Esophagus muscularis mucosa (tissue), 4 donors: Measurements from ENCODE around the gene MTG1. TPM values are rescaled to one million over a fixed set of nuclear protein-coding genes. Genes with fewer than 3 reads are reported as not detected.

Experiments used
- DNase-seq: peaks from one replicate; pipeline ENCODE4 v3.0.0-alpha.2; 2017; ENCODE audit errors: extremely low spot score
- H3K27ac ChIP-seq, 4 donors: fragments of 200-600 bp; sonication (generic); replicated peaks in 1 of 4; 1 replicate in 3 of 4; 2 replicates in 1 of 4; pipeline ENCODE4 v1.5.1; 2016 to 2019; ENCODE audit warnings: mild to moderate bottlenecking in 1 of 4
- H3K27me3 ChIP-seq, 4 donors: fragments of 200-600 bp; sonication (generic); one replicate each; pipeline versions ENCODE4 v1.5.1 to v1.6.0; 2016 to 2019
- H3K36me3 ChIP-seq, 4 donors: fragments of 200-600 bp; sonication (generic); one replicate each; pipeline ENCODE4 v1.5.1; 2016 to 2019
- H3K4me1 ChIP-seq, 4 donors: fragments of 200-600 bp; sonication (generic); one replicate each; pipeline ENCODE4 v1.5.1; 2016 to 2019
- H3K4me3 ChIP-seq, 4 donors: fragments of 200-600 bp; sonication (generic); 1 replicate in 2 of 4; 2 replicates in 2 of 4; pipeline ENCODE4 v1.5.1; 2016 to 2019; ENCODE audit warnings: mild to moderate bottlenecking in 4 of 4, moderate library complexity in 1 of 4
- H3K9me3 ChIP-seq, 4 donors: fragments of 200-600 bp; sonication (generic); 1 replicate in 3 of 4; 2 replicates in 1 of 4; pipeline ENCODE4 v1.5.1; 2016 to 2019
- EP300 ChIP-seq: sonication (generic); formaldehyde crosslinking; IDR thresholded peaks from one replicate; pipeline ENCODE4 v1.6.1; 2017; ENCODE audit warnings: antibody characterized with exemption
- POLR2A ChIP-seq: fragments of 450-650 bp; IDR thresholded peaks from one replicate; pipeline ENCODE4 v1.6.1; 2017; ENCODE audit warnings: antibody characterized with exemption, moderate library complexity, mild to moderate bottlenecking, low read depth
- POLR2AphosphoS5 ChIP-seq, 2 donors: sonication (generic); formaldehyde crosslinking; IDR thresholded peaks; one replicate each; pipeline ENCODE4 v1.6.1; 2017; ENCODE audit warnings: antibody characterized with exemption in 2 of 2
- WGBS: methylation state at CpG from one replicate; pipeline ENCODE4 v1.1.5; 2018; 5-methylcytosine and 5-hydroxymethylcytosine counted together
- intact Hi-C: fragments of 100-400 bp; cut with DNase I; formaldehyde crosslinking; loops from one replicate; pipeline ENCODE4 v1.15.1; 2023
- total RNA-seq, 4 donors: library from RNA; depleted of rRNA; stranded (reverse); fragments of >200 nt; gene quantifications; one replicate each; pipeline versions ENCODE4 v1.1.0 to v1.2.1, GENCODE V29; 2016
- TF ChIP-seq, protein P1 (sequence below), 3 experiments: fragments of 200-600 bp in 2 of 3; fragments of 450-650 bp in 1 of 3; sonication (generic) in 2 of 3; IDR thresholded peaks; one replicate each; pipeline ENCODE4 v1.5.1; 2017 to 2019; ENCODE audit warnings: antibody characterized with exemption in 3 of 3, mild to moderate bottlenecking in 2 of 3, moderate library complexity in 1 of 3

MTG1 gene
- total RNA-seq, 4 donors from 2014 or later, result 12.6 to 23.6 (median 15.9) TPM

DNA sequence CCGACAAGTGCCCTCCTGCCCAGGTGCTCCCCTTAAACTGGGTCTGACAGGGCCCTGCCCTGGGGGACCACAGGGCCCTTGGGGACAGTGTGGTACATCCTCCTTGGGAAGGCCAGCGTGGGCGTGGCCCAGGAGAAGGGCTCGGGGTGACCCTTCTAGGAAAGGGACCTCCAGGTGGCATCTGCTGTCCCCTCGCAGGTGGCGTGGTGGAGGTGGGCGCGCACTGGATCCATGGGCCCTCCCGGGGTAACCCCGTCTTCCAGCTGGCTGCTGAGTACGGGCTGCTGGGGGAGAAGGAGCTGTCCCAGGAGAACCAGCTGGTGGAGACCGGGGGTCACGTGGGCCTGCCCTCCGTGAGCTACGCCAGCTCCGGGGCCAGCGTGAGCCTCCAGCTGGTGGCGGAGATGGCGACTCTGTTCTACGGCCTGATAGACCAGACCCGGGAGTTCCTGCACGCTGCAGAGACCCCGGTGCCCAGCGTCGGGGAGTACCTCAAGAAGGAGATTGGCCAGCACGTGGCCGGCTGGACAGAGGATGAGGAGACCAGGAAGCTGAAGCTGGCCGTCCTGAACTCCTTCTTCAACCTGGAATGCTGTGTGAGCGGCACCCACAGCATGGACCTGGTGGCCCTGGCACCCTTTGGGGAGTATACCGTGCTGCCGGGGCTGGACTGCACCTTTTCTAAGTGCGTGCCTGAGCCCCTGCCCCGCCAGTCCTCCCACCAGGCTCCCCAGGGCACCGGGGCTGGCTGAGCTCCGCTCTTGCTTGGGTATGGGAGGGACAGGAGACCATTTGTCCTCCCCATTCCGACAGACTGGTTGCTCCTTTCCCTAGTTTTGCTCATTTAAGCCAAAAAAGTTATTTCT lies 13.9 kb upstream of the MTG1 start:
- intact Hi-C loops, result loop anchor here (5.0 kb wide), 1 partner anchor 68 kb away; no protein-coding TSS in a partner anchor
- WGBS, result 96% methylated on average over 16 of the region's 36 CpGs
- peaks cover 0 to 34% (median 17%) of the 10 kb centered on the region in 4 donors for H3K36me3 ChIP-seq
- DNase-seq, result no peak
- TF ChIP-seq, protein P1, sequence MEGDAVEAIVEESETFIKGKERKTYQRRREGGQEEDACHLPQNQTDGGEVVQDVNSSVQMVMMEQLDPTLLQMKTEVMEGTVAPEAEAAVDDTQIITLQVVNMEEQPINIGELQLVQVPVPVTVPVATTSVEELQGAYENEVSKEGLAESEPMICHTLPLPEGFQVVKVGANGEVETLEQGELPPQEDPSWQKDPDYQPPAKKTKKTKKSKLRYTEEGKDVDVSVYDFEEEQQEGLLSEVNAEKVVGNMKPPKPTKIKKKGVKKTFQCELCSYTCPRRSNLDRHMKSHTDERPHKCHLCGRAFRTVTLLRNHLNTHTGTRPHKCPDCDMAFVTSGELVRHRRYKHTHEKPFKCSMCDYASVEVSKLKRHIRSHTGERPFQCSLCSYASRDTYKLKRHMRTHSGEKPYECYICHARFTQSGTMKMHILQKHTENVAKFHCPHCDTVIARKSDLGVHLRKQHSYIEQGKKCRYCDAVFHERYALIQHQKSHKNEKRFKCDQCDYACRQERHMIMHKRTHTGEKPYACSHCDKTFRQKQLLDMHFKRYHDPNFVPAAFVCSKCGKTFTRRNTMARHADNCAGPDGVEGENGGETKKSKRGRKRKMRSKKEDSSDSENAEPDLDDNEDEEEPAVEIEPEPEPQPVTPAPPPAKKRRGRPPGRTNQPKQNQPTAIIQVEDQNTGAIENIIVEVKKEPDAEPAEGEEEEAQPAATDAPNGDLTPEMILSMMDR (IDR thresholded peaks at IDR 0.05), result no peak
- TF ChIP-seq POLR2AphosphoS5 (IDR thresholded peaks at IDR 0.05), result no peak
- no peak for TF ChIP-seq EP300
- no peak for TF ChIP-seq POLR2A
- no peaks in the 10 kb centered on the region for H3K9me3 ChIP-seq
- H3K4me1 ChIP-seq, result peaks cover 11 to 34% (median 26%) of the 10 kb centered on the region in 4 donors
- H3K27ac ChIP-seq, result peak overlapping the region; percentile 78 to 89 (median 82)
- no peaks in the 10 kb centered on the region for H3K27me3 ChIP-seq
- peak overlapping the region; percentile 74 to 93 (median 87) for H3K4me3 ChIP-seq

DNA sequence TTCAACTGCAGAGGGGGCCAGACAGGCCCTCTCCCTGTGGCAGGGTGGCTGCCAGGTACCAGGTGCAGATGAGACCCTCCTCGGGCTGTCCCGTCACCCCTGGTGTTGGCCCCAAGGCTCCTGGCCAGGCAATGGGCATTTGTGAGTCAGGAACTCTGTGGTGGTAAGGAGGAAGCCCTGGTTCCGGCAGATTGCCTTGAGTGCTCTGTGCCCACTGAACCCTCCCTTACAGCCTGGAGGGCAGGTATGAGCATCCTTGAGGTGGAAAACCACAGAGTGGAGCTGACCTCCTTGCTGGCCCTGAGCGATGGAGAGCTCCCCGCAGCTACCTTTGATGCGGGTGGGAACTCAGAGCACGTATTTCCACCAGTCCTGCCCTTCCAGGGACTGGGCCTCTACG lies 12.9 kb upstream of the MTG1 start:
- no peaks in the 10 kb centered on the region for H3K9me3 ChIP-seq
- H3K27me3 ChIP-seq, result no peaks in the 10 kb centered on the region
- no peak overlapping the region for H3K27ac ChIP-seq
- DNase-seq, result no peak
- peaks cover 11 to 34% (median 26%) of the 10 kb centered on the region in 4 donors for H3K4me1 ChIP-seq
- intact Hi-C loops, result no loop called here
- H3K36me3 ChIP-seq, result peaks cover 0 to 39% (median 21%) of the 10 kb centered on the region in 4 donors
- TF ChIP-seq POLR2AphosphoS5 (IDR thresholded peaks at IDR 0.05) (no peak), POLR2A (no peak), EP300 (no peak)
- TF ChIP-seq, protein P1 (IDR thresholded peaks at IDR 0.05), result no peak
- WGBS, result 90% methylated on average over 4 of the region's 8 CpGs
- H3K4me3 ChIP-seq, result no peak overlapping the region

DNA sequence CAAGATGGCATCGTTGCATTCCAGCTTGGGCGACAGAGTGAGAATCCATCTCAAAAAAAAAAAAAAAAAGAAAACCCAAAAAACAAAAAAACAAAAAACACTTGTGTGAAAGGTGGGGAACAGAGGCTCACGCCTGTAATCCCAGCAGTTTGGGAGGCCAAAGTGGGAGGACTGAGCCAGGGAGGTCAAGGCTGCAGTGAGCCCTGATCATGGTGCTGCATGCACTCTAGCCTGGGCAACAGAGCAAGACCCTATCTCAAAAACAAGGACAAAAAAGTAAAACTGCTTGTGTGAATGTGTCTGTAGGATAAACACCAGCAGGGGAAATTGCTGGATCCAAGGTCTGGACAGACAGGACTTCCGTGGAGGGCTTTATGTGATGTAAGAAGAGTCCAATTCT lies 10.4 kb upstream of the MTG1 start:
- no peak overlapping the region for H3K4me3 ChIP-seq
- H3K4me1 ChIP-seq, result peaks cover 7 to 21% (median 15%) of the 10 kb centered on the region in 4 donors
- no peak overlapping the region for H3K27ac ChIP-seq
- no peak for DNase-seq
- intact Hi-C loops, result no loop called here
- no peaks in the 10 kb centered on the region for H3K9me3 ChIP-seq
- 96% methylated on average over 4 of the region's 4 CpGs for WGBS
- no peak for TF ChIP-seq EP300
- no peak for TF ChIP-seq POLR2A
- TF ChIP-seq POLR2AphosphoS5 (IDR thresholded peaks at IDR 0.05), result no peak
- TF ChIP-seq, protein P1 (IDR thresholded peaks at IDR 0.05), result no peak
- H3K36me3 ChIP-seq, result peaks cover 0 to 50% (median 22%) of the 10 kb centered on the region in 4 donors
- no peaks in the 10 kb centered on the region for H3K27me3 ChIP-seq

DNA sequence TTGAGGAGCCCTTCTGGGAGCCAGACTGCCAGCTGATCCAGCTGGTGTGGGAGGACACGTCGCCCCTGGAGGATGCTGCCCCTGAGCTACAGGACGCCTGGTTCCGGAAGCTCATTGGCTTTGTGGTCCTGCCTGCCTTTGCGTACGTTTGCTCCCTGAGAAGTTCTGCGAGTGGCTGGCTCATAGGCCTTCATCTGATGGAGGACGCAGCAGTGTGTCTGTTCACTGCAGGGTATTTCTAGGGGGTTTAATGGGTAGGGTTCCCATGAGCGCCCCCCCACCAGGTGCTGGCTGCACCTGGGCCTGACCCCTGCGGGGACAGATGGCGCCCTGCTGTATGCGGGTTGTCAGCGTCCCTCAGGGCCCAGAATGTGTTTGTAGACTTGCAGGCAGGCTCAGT lies 9.9 kb upstream of the MTG1 start:
- no peaks in the 10 kb centered on the region for H3K9me3 ChIP-seq
- H3K27me3 ChIP-seq, result no peaks in the 10 kb centered on the region
- TF ChIP-seq, protein P1 (IDR thresholded peaks at IDR 0.05), result no peak
- TF ChIP-seq POLR2A (no peak), EP300 (no peak), POLR2AphosphoS5 (IDR thresholded peaks at IDR 0.05) (no peak)
- no peak overlapping the region for H3K4me3 ChIP-seq
- 90% methylated on average over 11 of the region's 13 CpGs for WGBS
- no peak for DNase-seq
- H3K27ac ChIP-seq, result no peak overlapping the region
- H3K4me1 ChIP-seq, result peaks cover 7 to 21% (median 15%) of the 10 kb centered on the region in 4 donors
- peaks cover 0 to 55% (median 25%) of the 10 kb centered on the region in 4 donors for H3K36me3 ChIP-seq
- intact Hi-C loops, result no loop called here
